Subcutaneous abdominal adipose tissue (tissue), 5 donors: Measurements from ENCODE around the gene PDCD10.

Experiments
- H3K27ac ChIP-seq: one replicate; pipeline ENCODE4 v1.7.0; 2013; ENCODE audit warnings: low read depth, mild to moderate bottlenecking, inconsistent platforms, low read length, moderate library complexity
- H3K27me3 ChIP-seq, 5 donors: one replicate each; pipeline ENCODE4 v1.7.0; 2013; ENCODE audit warnings: low read length in 5 of 5, inconsistent platforms in 1 of 5; ENCODE audit not compliant: control insufficient read depth in 5 of 5, insufficient read depth in 4 of 5
- H3K36me3 ChIP-seq, 5 donors: one replicate each; pipeline ENCODE4 v1.7.0; 2013; ENCODE audit warnings: low read length in 5 of 5; ENCODE audit not compliant: control insufficient read depth in 5 of 5, insufficient read depth in 5 of 5
- H3K4me1 ChIP-seq, 5 donors: one replicate each; pipeline ENCODE4 v1.7.0; 2013; ENCODE audit warnings: low read length in 5 of 5, mild to moderate bottlenecking in 3 of 5, moderate library complexity in 1 of 5; ENCODE audit not compliant: control insufficient read depth in 5 of 5, insufficient read depth in 5 of 5
- H3K4me3 ChIP-seq, 5 donors: one replicate each; pipeline ENCODE4 v1.7.0; 2013; ENCODE audit warnings: low read length in 5 of 5, low read depth in 1 of 5
- H3K9ac ChIP-seq, 5 donors: one replicate each; pipeline ENCODE4 v1.7.0; 2013; ENCODE audit warnings: low read length in 5 of 5, mild to moderate bottlenecking in 4 of 5, moderate library complexity in 3 of 5
- H3K9me3 ChIP-seq, 5 donors: one replicate each; pipeline ENCODE4 v1.7.0; 2013; ENCODE audit warnings: low read length in 5 of 5; ENCODE audit not compliant: control insufficient read depth in 5 of 5
- donor health status: healthy.
- donor health status: healthy.
- donor health status: healthy.
- donor health status: healthy.
- donor health status: healthy.

Gene PDCD10

DNA sequence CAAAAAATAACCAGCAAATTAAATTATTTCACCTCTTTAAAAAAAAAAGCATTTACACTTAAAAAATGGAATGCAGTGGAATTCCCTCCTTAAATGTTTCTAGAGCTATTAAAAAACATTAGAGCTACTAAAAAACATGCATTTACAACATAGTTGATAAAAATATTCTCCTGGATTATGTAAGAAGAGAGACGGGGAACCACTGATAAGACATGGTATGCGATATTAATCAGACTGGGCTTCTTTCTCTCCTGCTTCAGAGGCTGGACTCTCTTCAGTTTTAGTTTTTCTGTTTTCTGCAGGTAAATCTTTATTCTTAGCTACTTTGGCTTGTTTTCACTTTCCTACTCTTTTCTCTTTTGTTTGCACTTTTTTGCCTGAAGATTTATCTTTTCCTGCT lies 40.6 kb downstream of the PDCD10 start:
- H3K9me3 ChIP-seq = no peaks in the 10 kb centered on the region
- no peak overlapping the region for H3K27ac ChIP-seq
- H3K4me3 ChIP-seq = no peak overlapping the region
- H3K36me3 ChIP-seq = peaks cover 8 to 29% (median 22%) of the 10 kb centered on the region in 5 donors
- no peak overlapping the region for H3K9ac ChIP-seq
- no peaks in the 10 kb centered on the region for H3K27me3 ChIP-seq
- H3K4me1 ChIP-seq = peaks cover 0 to 16% (median 10%) of the 10 kb centered on the region in 5 donors

DNA sequence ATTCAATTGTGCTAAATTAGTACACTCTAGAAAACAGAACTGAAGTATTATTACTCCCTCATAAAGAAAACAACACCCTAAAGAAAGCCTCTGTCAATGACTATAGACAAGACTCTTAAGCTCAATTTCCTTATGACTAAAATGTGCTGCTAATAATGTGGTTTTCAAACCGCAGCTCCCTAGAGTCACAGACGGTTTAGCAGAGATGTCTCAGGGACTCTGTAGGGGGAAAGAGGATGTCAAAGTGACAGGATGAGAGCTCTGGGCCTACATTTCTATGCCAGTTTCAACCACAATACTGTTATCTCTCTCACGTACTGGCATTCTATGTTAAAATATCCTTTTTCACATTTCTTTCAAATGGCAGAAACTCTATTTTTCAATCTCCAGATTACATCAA lies 43.3 kb downstream of the PDCD10 start:
- H3K27ac ChIP-seq = no peak overlapping the region
- peaks cover 8 to 37% (median 20%) of the 10 kb centered on the region in 5 donors for H3K36me3 ChIP-seq
- H3K9ac ChIP-seq = no peak overlapping the region
- H3K4me3 ChIP-seq = no peak overlapping the region
- peaks cover 0 to 8% (median 7%) of the 10 kb centered on the region in 5 donors for H3K4me1 ChIP-seq
- no peaks in the 10 kb centered on the region for H3K27me3 ChIP-seq
- H3K9me3 ChIP-seq = no peaks in the 10 kb centered on the region

DNA sequence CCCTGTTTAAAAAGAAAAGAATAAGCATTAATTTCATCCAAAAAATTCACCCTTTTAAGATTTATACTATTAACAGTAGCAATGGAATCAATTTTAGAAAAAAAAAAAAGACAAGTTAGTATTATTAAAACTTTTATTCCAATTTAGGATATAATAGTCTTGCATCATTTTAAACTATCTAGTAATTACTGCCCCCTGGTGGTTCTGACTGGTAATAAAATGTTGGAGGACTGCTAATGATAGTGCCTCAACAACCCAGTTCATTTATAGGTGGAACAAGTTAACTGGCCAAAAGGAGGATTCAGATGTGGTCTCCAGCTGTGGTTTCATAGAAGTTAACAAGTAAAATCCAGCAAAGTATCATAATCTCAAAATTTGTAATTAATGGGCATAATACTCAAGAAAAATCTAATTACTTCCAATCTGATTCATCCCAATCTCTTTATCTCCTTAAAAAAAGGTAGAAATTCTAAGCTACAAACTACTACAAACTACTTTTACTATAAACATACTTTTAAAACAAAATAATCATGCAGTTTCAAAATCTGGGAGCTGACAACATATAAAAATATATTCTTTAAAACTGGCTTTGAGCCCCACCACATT lies 50.2 kb downstream of the PDCD10 start:
- H3K27ac ChIP-seq = no peak overlapping the region
- no peak overlapping the region for H3K4me3 ChIP-seq
- no peak overlapping the region for H3K9ac ChIP-seq
- no peaks in the 10 kb centered on the region for H3K4me1 ChIP-seq
- peaks cover 14 to 32% (median 24%) of the 10 kb centered on the region in 5 donors for H3K36me3 ChIP-seq
- H3K27me3 ChIP-seq = no peaks in the 10 kb centered on the region
- no peaks in the 10 kb centered on the region for H3K9me3 ChIP-seq

DNA sequence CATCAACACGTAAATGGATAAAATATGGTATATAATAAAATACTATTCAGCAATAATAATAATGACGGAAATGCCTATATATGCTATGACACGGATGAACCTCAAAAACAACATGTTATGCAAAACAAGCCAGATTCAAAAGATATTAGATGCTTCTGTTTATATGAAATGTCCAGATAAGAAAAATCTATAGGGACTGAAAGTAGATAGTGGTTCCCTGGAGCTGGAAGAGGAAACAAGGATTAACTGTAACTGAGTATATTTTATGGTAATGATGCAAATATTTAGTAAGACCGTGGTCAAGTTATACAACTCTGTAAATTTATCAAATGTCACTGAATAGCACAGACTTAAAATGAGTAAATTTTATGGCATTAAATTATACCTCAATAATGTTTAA lies 55.2 kb downstream of the PDCD10 start:
- Histone ChIP-seq H3K9ac (no peak overlapping the region), H3K4me3 (no peak overlapping the region), H3K27me3 (no peaks in the 10 kb centered on the region), H3K4me1 (no peaks in the 10 kb centered on the region), H3K27ac (no peak overlapping the region), H3K36me3 (peaks cover 29 to 53% (median 34%) of the 10 kb centered on the region in 5 donors), H3K9me3 (peaks cover 4 to 22% (median 15%) of the 10 kb centered on the region in 5 donors)

DNA sequence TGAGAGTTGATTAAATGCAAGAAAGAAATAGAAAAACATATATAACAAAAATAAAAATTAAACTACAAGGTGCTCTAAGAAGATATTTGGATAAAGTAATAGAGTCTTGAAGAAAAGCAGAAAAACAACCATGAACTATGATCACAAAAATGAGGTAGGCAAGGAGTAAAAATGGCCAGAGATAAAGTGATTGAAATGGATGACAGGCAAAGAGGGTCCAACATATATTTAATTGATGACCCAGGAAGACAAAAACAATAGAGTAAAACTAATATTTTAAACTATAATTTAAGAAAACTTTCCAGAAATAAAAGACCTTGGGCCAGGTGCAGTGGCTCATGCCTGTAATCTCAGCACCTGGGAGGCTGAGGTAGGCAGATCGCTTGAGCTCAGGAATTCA lies 58.8 kb downstream of the PDCD10 start:
- Histone ChIP-seq H3K9me3 (peaks cover 4 to 27% (median 23%) of the 10 kb centered on the region in 5 donors), H3K9ac (no peak overlapping the region), H3K4me1 (no peaks in the 10 kb centered on the region), H3K27ac (no peak overlapping the region), H3K27me3 (no peaks in the 10 kb centered on the region), H3K4me3 (peak overlapping the region in 2 of 5 donors; percentile 38 to 42), H3K36me3 (peaks cover 21 to 61% (median 26%) of the 10 kb centered on the region in 5 donors)

DNA sequence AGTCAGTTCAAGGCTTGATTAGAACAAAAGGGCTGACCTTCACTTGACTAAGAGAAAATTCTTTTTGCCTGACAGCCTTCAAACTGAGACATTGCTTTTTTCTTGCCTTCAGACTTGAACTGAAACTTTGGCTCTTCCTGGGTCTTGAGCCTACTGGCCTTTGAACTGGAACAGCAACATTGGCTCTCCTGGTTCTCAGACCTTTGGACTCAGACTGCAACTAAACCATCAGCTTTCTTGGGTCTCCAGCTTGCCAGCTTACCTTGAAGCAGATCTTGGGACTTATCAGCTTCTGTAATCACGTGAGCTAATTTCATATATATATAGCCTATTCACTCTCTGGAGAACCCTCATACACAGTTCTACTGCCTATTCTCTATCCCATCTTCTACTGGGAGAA lies 61.5 kb downstream of the PDCD10 start:
- Histone ChIP-seq H3K4me1 (peaks cover 0 to 11% (median 5%) of the 10 kb centered on the region in 5 donors), H3K9me3 (peaks cover 4 to 27% (median 23%) of the 10 kb centered on the region in 5 donors), H3K27me3 (no peaks in the 10 kb centered on the region), H3K27ac (no peak overlapping the region), H3K9ac (no peak overlapping the region), H3K36me3 (peaks cover 12 to 48% (median 23%) of the 10 kb centered on the region in 5 donors), H3K4me3 (no peak overlapping the region)

DNA sequence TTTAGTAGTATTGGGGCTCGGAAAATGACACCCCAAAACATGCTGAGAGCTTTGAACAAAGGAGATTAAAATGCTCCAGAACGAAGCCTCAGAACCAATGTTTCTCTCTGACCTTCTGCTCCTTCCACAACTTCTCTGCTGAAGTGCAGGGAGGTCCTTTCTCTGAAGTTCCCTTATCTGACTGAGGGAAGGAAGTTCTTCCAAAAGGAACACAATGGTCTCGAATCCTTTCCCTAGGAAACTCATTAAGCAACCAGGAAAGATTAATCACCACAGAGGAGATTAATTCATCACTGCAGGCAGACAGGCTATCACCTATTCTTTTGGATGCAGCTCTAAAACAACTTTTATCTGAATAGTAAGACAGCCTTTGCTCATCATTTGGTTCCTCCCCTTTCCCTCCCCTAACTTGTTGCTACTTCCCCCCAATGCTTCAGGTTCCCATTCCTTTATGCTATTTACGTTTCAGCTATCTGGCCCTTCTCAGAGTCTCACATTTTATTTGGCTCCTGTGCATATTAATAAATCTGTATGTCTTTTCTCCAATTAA lies 62.7 kb downstream of the PDCD10 start:
- Histone ChIP-seq H3K27ac (no peak overlapping the region), H3K36me3 (peaks cover 12 to 43% (median 23%) of the 10 kb centered on the region in 5 donors), H3K4me3 (no peak overlapping the region), H3K9ac (no peak overlapping the region), H3K27me3 (no peaks in the 10 kb centered on the region), H3K9me3 (peaks cover 4 to 25% (median 23%) of the 10 kb centered on the region in 5 donors), H3K4me1 (peaks cover 0 to 11% (median 5%) of the 10 kb centered on the region in 5 donors)

DNA sequence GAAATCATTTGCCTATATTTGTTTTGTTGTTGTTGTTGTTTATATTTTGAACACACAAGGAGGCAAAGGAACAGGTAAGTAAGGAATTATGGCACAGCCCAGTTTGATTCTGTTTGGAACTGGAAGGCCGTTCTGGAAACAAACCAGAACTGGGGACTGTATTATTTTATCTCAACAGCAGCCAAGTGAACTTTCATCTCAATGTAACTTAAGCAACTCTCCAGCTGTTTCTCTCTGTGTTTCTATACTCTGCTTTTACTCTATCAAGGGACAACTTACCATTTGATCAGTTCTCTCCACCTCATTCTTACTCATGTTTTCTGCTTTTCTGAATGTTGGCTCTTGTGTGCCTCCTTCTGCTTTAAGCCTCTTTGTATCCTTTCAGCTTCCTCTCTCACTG lies 65.0 kb downstream of the PDCD10 start:
- Histone ChIP-seq H3K27ac (no peak overlapping the region), H3K9me3 (peaks cover 0 to 9% (median 5%) of the 10 kb centered on the region in 5 donors)

DNA sequence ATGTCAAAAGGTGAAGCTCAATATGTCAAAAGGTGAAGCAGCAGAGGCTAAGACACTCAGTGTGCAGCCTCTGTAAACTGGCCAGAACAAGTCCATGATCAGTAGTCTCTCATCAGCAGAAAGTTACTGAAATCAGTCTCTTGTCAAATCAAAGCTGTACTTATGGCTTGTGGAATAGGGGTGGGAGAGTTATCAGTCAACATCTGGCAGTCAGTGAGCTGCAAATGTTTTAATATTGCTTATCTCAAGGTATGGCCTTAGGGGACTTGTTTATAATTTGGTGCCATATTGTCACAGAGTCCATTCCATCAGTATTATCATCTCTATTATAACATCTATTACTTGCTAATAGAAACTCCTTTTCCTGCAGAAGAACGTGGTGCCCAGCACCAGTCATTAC lies 66.0 kb downstream of the PDCD10 start:
- no peak overlapping the region for H3K4me3 ChIP-seq
- no peak overlapping the region for H3K27ac ChIP-seq
- peaks cover 0 to 15% (median 3%) of the 10 kb centered on the region in 5 donors for H3K36me3 ChIP-seq
- no peak overlapping the region for H3K9ac ChIP-seq
- peaks cover 0 to 11% (median 5%) of the 10 kb centered on the region in 5 donors for H3K4me1 ChIP-seq
- peaks cover 0 to 6% (median 5%) of the 10 kb centered on the region in 5 donors for H3K9me3 ChIP-seq
- no peaks in the 10 kb centered on the region for H3K27me3 ChIP-seq

More for the DNA sequence above, 65.0 kb downstream of the PDCD10 start:
- Histone ChIP-seq H3K4me1 (peaks cover 0 to 11% (median 5%) of the 10 kb centered on the region in 5 donors), H3K27me3 (no peaks in the 10 kb centered on the region), H3K9ac (no peak overlapping the region), H3K4me3 (no peak overlapping the region), H3K36me3 (peaks cover 0 to 25% (median 12%) of the 10 kb centered on the region in 5 donors)

DNA sequence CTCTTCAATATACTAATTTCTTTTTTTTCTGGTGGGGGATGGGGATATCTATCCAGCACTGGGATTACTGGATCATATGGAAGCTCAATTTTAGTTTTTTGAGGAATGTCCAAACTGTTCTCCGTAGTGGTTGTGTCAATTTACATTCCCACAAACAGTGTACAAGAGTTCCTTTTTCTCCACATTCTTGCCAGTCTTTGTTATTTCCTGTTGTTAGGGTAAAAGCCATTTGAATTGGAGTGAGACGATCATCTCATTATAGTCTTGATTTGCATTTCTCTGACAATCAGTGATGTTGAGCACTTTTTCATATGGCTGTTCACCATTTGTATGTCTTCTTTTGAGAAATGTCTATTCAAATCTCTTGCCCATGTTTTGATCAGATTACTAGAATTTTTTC lies 68.1 kb downstream of the PDCD10 start:
- Histone ChIP-seq H3K9ac (no peak overlapping the region), H3K4me3 (no peak overlapping the region), H3K27me3 (no peaks in the 10 kb centered on the region), H3K4me1 (peaks cover 0 to 16% (median 5%) of the 10 kb centered on the region in 5 donors), H3K27ac (no peak overlapping the region), H3K36me3 (no peaks in the 10 kb centered on the region), H3K9me3 (no peaks in the 10 kb centered on the region)
